GM18508 (cell line): ENCODE measurements around the gene GOSR2.

Source experiments
- ATAC-seq: cut with Tn5 transposase; IDR thresholded peaks from one replicate; pipeline ENCODE4 v1.9.1; 2021; ENCODE audit warnings: moderate number of reproducible peaks; ENCODE audit not compliant: insufficient read depth, unreplicated experiment

The GOSR2 gene

DNA sequence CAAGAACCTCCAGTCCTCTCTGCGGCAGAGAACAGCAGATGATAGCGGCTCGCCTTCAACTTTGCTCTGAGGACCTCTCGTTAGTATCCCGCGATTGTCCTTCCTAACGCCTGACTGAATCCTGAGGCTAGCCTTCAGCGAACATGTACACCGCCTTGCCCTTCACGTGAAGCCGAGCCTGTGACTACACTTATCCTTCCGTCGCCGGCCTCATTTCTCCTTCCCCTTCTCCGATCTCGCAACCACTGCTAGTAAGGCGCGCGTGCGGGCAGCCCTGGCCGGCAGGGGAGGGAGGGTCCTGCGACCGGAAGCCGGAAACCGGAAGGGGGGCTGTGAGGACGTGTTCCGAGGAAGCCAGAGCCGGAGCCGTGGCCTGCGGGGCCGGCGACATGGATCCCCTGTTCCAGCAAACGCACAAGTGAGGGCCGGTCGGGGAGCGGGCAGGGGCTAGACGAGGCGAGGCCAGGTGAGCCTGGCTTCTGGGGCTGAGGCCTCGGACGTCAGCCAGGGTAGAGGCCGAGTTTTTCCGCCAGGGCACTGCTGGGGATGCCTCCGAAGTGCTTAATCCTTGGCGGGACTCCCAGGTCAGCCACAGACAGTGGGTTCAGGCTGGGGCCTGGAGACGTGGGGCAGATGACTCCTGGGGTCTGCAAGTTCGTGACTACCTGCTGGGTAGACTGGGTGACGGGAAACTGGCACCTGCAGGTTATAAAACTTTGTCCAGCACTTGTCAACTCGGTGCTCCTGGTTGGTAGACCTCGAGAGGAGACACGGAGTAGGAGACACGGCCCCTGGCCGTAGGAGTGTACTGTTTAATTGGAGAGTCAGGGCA, at the start of gene GOSR2:
Gene GOSR2, plus strand, starts transcription at position 357 of the 832 bp plus-strand sequence. Its CDS starts 33 bp downstream, at position 390.
- ATAC-seq = peak; percentile 45

DNA sequence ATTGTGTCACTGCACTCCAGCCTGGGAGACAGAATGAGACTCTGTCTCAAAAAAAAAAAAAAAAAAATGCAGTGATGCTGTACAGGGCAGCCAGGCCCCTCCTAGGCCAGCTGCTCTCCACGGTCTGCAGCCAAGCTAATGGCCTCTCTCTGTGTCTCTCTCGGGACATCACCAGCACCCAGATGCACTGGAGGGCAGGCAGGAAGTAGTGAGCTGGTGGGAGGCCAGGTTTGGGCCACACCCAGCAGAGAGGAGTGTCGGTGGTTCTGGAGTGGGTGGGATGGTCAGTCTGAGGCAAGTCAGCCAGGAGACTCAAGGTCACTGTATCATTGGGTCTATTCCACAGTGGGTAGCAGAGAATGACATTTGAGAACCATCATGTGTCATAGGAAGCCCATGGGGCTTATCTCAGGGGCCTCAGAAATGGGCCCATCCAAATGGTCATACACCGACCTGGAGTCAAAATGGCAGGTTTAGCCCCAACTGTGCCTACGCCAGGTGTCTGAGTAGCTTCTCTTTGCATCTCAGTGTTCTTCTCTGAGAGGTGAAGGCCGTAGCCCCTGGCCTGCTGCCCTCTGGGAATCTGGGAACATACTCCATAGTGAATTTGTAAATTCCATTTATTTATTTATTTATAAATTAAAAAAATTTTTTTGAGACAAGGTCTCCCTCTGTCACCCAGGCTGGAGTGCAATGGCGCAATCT, 48.9 kb upstream of the GOSR2 start:
- ATAC-seq = no peak

DNA sequence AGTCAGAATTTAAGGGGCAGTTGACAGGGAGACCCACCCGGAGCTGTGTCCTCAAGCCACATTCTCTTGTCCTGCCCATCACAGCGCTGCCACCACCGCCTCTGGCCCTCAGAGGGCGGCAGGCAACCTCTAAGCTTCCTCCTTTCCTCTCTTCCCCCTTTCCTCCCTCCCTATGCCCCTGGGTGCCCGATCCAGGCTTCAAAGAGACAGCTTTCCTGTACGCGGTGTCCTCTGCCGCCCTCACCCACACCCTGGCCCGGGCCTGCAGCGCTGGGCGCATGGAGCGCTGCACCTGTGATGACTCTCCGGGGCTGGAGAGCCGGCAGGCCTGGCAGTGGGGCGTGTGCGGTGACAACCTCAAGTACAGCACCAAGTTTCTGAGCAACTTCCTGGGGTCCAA, 48.1 kb upstream of the GOSR2 start:
- ATAC-seq = no peak

DNA sequence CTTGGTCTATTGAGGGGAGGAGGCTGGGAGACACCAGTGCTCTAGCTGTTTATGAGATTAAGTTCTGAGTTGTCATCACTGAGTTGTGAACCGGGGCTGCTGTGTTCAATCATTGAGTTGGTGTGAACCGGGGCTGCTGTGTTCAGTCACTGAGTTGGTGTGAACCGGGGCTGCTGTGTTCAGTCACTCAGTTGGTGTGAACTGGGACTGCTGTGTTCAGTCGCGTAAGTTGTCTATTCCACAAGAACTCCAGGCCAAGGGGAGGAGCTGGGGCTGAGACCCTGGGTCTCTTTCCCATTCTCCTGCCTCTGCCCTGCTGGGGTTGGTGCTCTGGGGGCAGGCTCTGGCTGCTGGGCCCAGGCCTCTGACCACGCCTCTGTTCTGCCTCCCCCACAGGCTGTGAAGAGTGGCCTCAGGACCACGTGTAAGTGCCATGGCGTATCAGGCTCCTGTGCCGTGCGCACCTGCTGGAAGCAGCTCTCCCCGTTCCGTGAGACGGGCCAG, 47.1 kb upstream of the GOSR2 start:
- no peak for ATAC-seq

DNA sequence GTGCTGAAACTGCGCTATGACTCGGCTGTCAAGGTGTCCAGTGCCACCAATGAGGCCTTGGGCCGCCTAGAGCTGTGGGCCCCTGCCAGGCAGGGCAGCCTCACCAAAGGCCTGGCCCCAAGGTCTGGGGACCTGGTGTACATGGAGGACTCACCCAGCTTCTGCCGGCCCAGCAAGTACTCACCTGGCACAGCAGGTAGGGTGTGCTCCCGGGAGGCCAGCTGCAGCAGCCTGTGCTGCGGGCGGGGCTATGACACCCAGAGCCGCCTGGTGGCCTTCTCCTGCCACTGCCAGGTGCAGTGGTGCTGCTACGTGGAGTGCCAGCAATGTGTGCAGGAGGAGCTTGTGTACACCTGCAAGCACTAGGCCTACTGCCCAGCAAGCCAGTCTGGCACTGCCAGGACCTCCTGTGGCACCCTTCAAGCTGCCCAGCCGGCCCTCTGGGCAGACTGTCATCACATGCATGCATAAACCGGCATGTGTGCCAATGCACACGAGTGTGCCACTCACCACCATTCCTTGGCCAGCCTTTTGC, 46.5 kb upstream of the GOSR2 start:
- no peak for ATAC-seq

DNA sequence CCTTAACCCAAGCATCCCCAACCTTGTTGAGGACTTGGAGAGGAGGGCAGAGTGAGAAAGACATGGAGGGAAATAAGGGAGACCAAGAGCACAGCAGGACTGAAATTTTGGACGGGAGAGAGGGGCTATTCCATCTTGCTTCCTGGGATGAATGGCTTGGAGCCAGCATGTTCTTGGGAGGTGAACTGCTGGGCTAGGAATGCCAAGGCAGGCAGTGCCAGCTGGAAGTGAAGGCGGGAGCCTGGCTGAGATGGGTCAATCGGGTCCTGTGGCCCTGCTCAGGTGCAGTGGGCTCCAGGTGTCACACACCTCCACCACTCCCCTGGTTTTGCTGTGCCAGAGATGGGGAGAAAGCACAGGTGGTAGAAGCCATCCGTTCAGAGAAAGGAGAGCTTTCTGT, 46.0 kb upstream of the GOSR2 start:
- ATAC-seq = no peak

DNA sequence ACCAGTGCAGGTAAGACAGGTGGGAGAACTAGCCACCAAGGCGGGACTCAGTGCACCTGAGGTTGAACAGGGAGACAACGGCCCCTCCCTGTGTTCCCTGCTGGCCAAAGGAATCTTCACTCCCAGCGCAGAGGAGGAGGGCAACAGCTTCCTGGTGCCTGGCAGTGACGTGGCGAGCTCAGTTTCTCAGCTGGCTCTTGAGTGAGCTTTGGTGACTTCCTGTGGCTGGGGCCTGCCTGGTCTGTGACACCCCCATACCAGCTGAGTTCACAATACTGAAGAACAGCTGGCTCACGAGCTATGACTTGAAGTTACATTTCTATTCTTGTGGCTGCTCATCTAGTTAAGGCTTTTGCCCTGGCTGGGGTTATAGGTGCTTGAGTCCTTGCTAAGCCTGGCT, 45.5 kb upstream of the GOSR2 start:
- ATAC-seq = no peak

DNA sequence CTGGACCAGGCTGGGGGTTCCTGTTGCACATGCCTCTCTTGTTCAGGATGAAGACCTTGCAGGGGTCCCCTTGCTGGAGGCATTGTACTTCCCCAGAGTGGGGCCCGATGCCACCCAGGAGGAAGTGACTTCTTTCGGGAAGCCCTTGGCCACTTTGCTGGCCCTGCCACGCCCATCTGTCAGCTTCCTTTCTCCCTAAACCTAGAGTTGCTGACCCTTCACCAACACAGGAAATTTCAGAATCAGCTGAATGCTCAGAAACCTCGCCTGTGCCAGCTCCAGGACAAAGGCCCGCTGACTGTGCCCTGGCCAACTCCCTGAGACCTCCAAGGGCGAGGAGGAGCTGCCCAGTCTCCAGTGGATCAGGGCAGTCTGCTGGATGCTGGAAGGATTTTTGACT, 44.9 kb upstream of the GOSR2 start:
- no peak for ATAC-seq

DNA sequence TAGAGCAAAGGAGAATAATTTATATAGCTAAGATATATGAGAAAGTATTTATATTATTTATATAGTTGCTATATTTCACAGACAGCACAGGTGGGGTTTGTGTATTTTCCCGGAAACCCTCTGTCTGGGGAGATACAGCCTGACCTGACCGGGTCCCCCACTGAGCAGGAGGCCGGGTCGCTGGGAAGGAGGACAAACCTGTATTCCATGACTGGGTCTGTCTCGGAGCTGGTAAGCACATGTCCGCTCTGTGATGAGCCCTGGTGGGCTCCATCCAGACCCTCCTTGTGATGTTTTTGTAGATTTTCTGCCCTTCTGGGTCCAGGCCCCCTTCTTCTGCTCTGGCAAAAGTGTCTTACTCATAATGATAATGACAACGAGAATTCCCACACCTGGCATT, 43.9 kb upstream of the GOSR2 start:
- no peak for ATAC-seq

DNA sequence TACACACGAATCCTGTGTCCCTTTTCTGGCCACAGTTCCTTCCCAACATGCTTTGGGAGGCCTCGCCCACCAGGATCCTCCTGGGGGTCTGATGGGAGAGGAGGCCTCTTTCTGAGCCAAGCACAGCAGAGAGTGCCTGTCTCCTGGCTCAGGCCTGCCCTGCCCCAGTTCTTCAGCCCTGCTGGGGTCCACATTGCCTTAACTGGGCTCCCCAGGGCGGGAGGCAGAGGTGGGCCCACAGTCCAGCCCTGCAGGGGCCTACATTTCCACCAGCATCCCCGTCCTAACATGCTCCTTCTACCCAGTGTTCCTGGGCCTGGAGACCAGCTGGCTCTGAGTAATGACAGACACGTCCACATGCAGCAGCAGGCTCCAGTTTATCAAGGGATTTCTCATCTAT, 41.9 kb upstream of the GOSR2 start:
- ATAC-seq = no peak

DNA sequence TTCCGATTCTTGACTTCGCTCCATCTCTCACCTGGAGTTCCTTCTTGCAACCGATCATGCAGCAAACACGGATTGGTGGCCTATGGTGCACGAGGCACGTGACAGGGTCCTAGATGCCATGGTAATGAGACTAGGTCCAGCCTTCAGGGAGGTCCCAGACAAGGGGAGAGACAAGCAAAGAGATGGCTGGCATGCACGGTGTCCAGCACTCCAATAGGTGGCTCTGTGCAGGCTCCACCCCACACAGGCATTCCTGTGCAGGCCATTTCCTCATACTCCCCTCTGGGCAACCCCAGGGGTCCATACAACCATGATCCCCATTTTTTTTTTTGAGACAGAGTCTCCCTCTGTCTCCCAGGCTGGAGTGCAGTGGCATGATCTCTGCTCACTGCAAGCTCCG, 40.3 kb upstream of the GOSR2 start:
- no peak for ATAC-seq

DNA sequence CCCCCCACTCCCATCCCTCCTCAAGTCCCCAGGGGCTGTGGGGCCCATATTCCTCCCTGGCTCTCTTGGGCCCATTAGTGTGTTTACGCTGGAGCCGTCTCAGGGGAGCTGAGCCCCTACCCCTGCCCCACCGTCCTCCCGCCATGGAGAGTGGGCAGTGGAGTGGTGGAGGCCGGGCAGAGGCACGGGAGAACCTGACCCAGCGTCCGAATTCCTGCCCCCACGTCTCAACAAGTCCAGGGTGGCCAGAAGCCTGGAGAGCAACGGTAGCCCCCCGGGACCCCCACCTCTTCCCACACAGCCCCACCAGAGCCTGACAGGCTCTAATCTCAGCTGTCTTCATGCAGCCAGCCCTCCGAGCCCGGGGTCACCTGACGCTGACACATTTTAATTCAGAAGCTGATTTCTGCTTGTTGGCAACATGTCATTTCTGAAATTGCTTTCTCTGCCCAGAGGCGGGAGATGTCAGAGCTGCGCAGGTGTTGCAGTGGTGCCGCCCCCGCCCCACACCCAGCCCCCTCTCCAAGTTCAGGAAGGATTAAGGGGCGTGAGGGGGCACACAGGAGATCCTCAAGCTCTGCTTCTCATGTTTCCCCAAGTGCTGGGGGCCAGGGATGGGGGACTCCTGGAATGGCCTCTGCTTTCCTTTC, 39.0 kb upstream of the GOSR2 start:
- ATAC-seq = no peak

DNA sequence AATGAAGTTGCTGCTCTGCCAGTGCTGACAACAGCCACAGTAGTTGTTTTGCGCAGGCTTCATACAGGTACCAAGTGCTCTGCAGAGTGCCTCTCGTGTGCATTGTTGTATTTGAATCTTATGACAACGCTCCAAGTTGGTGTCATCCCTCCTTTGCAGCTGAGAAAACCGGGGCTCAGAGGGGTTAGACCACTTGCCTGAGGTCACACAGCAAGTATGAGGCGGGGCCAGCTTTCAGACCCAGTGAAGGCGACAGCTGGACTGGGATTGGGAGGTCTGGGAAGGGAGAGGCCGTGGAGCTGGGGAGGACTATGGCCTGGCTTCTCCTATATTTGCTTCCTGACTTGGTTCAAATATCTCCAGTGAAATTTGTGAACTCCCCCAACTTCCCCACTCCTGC, 38.4 kb upstream of the GOSR2 start:
- no peak for ATAC-seq

DNA sequence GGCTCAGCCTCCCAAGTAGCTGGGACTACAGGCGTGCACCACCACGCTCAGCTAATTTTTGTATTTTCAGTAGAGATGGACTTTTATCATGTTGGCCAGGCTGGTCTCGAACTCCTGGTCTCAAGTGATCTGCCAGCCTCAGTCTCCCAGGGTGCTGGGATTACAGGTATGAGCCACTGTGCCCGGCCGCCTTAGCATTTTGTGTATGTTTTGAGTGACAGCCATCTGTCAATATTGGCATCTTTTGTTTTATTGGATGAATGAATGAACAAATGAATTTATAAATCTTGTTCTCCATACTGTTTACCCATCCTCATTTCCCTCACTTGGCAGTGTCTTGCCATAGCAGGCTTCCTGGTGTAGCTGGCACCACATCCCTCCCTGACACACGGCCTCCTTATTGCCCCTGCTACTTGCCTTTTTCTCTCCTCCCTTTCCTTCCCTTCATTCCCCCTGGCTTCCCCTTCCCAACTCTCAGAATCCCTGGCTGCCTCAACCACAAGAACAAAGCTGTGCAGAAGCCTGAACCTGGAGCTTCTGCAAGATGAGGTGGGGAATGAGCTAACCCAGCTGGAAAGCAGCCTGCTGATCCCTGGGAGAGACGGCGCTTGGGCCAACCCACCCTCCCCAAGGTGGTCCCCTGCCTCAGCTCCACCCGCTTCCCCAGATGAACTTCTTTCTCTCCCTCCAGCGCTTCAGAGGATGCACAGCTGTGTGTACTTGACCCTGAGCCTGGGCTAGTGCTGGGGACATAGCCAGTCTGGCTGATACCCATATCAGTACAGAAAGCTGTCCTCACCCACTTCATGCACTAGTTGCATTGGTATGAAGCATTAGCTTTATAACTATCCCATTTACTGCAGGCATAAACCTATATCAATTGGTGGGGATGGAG, 37.3 kb upstream of the GOSR2 start:
- no peak for ATAC-seq

DNA sequence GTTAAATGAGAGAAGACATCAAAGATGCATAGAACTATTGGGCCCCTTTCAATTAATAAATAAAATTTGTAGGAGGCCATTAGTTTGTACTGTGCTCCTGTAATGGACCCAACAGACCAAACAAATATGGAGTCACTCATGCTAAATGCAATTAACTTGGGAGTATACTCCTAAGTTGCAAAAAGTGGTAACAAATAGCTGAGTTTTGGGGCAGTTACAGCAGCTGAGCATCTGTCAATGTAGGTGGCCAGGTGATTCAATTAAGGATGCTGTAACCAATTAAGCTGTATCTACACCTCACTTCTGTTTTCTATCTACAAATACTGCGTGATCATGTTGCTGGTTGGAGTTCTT, 36.7 kb upstream of the GOSR2 start:
- ATAC-seq = no peak

DNA sequence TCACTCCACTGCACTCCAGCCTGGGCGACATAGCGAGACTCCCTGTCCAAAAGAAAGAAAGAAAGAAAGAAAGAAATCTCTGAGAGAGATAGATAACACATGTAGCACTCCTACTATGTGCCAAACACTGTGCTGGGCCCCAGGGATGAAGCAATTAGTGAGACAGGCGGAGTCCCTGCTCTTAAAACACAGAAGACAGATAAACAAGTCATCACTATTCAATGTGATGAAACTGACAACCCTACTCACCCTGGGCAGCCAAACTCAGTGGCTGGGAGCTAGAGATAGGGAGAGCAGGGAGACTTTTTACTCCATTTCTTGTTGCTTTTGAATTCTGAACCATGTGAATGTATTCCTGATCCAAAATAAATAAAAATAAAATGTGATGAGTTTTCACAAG, 35.2 kb upstream of the GOSR2 start:
- no peak for ATAC-seq

DNA sequence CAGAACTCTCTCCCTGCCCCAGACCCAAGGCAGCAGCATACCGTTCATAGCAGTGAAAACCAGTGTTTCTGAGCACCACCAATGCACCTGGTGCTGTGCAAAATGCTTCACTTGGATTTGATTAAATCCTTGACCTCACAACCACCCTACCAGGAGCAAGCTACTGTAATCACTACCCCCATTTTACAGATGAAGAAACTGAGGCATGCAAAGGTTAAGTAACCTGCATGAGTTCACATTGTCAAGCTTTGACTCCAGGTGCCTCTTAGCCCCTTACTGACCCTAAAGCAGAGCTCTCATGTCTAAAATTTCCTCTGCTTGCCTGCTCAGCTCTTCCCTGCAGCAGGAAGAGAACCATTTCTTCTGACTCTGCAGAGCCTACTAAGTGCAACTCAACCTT, 34.2 kb upstream of the GOSR2 start:
- no peak for ATAC-seq

DNA sequence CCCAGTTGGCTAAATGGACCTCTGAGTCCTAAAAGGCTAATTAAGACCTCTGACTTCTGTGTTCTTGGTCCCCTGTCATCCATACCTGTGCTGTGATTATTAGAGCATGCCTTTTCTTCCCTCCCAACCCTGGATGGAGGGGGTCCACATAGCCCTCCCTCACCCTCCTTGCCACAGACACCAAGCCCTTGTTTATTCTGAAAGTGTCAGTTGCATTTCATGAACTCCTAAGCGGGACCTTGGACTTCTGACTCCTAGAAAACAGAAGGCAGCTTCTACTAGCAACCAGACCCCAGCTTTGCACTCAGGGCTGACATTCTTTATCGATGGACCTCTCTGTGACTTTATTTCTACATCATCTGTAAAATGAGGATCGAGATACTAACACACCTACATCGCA, 33.4 kb upstream of the GOSR2 start:
- ATAC-seq = no peak

DNA sequence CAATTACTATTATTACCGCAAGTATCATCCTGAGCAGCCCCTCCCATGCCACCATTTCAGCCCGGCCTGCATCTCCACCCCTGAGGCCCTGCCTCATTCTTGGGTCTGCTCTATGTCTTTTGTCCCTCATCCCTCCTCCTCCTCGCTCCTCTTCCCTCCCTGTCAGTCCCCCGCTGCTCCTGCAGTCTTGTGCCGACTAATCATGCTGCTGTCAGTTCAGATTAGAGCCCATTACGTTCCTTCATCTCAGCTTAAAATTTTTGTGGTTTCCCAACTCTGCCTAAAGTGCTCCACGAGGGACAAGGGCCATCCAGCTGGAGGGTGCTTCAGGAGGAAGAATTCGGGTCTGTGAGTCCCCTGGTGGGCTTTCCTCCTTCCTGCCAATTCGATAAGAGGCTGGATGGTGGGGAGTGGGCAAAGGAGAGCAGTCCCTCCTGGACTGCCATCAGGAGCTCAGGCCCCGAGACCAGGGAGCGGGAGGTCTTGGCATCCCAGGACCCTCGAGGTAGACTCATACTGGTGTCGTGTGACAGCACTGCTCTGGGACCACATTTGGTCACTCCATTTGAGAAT, 32.9 kb upstream of the GOSR2 start:
- ATAC-seq = no peak

DNA sequence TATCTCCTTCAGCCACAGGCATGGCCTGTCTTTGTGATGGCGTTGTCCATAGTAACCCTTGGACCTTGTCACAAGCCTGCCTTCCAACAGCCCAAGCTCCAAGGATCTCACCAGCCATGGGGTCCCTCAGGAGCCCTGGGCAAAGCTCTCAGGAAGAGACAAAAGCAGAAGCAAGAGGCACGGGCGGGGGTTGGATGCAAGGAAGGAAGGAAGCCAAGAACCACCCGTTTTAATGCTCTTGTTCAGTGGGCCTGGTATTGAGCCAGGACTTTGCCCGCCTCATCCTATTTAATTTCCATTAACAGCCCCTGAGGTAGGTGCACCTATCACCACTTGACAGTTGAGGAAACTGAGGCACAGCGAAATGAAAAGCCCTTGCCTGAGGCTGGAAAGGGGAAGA, 32.3 kb upstream of the GOSR2 start:
- ATAC-seq = no peak
